Stomach (tissue), 9 donors: ENCODE data around the gene SIM2. TPM values are rescaled to one million over a fixed set of nuclear protein-coding genes. Genes with fewer than 3 reads are reported as not detected.
A peak's percentile ranks its signal among the peaks of the same experiment; 100 is the strongest.

ENCODE experiments used
- DNase-seq, 2 donors: peaks; one replicate each; pipeline versions ENCODE4 v3.0.0 to v3.0.0-alpha.2; 2013 to 2019
- H3K27ac ChIP-seq, 5 donors: fragments of 200-600 bp in 4 of 5; sonication (generic) in 4 of 5; one replicate each; pipeline ENCODE4 v1.5.1; 2013 to 2019; ENCODE audit warnings: mild to moderate bottlenecking in 1 of 5, moderate library complexity in 1 of 5
- H3K27me3 ChIP-seq, 3 donors: fragments of 200-600 bp; sonication (generic); one replicate each; pipeline ENCODE4 v1.5.1; 2017 to 2019; ENCODE audit warnings: mixed run types in 1 of 3
- H3K36me3 ChIP-seq, 4 donors: fragments of 200-600 bp; sonication (generic); 1 replicate in 3 of 4; 2 replicates in 1 of 4; pipeline ENCODE4 v1.5.1; 2016 to 2019
- H3K4me1 ChIP-seq, 4 donors: fragments of 200-600 bp; sonication (generic); one replicate each; pipeline ENCODE4 v1.5.1; 2016 to 2019
- H3K4me3 ChIP-seq, 4 donors: fragments of 200-600 bp; sonication (generic) in 3 of 4; one replicate each; pipeline ENCODE4 v1.5.1; 2016 to 2019; ENCODE audit warnings: mild to moderate bottlenecking in 1 of 4
- H3K9me3 ChIP-seq, 4 donors: fragments of 200-600 bp; sonication (generic); one replicate each; pipeline ENCODE4 v1.5.1; 2016 to 2019
- EP300 ChIP-seq: sonication (generic); formaldehyde crosslinking; IDR thresholded peaks from one replicate; pipeline ENCODE4 v1.6.1; 2017; ENCODE audit warnings: antibody characterized with exemption
- POLR2A ChIP-seq, 4 donors: fragments of 450-650 bp; IDR thresholded peaks; one replicate each; pipeline ENCODE4 v1.6.1; 2016; ENCODE audit warnings: antibody characterized with exemption in 4 of 4, control low read depth in 2 of 4, mild to moderate bottlenecking in 1 of 4, moderate library complexity in 1 of 4
- POLR2AphosphoS5 ChIP-seq, 3 donors: sonication (generic); formaldehyde crosslinking; IDR thresholded peaks; one replicate each; pipeline ENCODE4 v1.6.1; 2016; ENCODE audit warnings: antibody characterized with exemption in 3 of 3
- WGBS, 5 donors: extraction: QIAGEN DNeasy Blood & Tissue Kit in 3 of 5; methylation state at CpG; one replicate each; pipeline versions ENCODE4 v1.1.5 to v1.1.7; 2013 to 2018; 5-methylcytosine and 5-hydroxymethylcytosine counted together
- intact Hi-C: fragments of 100-400 bp; cut with DNase I; formaldehyde crosslinking; loops from one replicate; pipeline ENCODE4 v1.15.1; 2023; ENCODE audit warnings: low total_unique reads
- polyA plus RNA-seq, 3 donors: library from polyadenylated mRNA; stranded (reverse); fragments of 200-250 nt; gene quantifications; one replicate each; pipeline ENCODE4 v1.2.3, GENCODE V29; 2013
- total RNA-seq, 5 donors: library from RNA; depleted of rRNA; stranded (reverse); fragments of >200 nt; gene quantifications; one replicate each; pipeline versions ENCODE4 v1.1.0 to v1.2.3, GENCODE V29; 2014 to 2016
- TF ChIP-seq, protein P1 (sequence below), 7 experiments: fragments of 450-650 bp in 4 of 7; fragments of 200-600 bp in 3 of 7; sonication (generic) in 3 of 7; IDR thresholded peaks; one replicate each; pipeline ENCODE4 v1.5.1; 2016 to 2019; ENCODE audit warnings: antibody characterized with exemption in 7 of 7, control low read depth in 2 of 7, mild to moderate bottlenecking in 1 of 7
- donor health status: healthy with polysubstance abuse.
- donor health status: Bipolar disorder and iron deficiency.
- donor health status: healthy.

Gene SIM2
- total and polyA plus RNA-seq, 8 donors, result 3.3 to 28.3 (median 14.0) TPM; not detected in 1

DNA sequence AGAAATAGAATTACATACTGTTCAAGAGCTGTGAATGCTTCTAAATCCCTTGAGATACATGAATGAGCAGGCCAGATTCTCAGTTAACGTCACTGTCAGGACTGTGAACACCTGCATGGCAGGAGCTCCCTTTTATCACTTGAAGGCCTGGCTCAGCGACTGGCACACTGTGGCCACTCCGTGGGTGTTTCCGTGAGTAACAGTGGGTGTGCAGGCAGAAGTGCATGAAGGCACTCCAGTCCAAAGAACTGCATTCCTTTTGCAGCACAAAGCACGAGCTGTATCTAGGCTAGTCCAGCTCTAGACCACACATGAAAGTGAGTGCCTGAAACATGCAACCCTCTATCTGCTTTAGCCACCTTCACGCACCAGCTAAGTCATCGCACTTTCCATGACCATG lies 9.6 kb upstream of the SIM2 start:
- H3K27me3 ChIP-seq, result peaks cover 21 to 85% (median 36%) of the 10 kb centered on the region in 3 donors
- 46 to 69% (median 57%) methylated on average over 6 to 7 of the region's 7 CpGs for WGBS, 5 donors
- intact Hi-C loops, result no loop called here

DNA sequence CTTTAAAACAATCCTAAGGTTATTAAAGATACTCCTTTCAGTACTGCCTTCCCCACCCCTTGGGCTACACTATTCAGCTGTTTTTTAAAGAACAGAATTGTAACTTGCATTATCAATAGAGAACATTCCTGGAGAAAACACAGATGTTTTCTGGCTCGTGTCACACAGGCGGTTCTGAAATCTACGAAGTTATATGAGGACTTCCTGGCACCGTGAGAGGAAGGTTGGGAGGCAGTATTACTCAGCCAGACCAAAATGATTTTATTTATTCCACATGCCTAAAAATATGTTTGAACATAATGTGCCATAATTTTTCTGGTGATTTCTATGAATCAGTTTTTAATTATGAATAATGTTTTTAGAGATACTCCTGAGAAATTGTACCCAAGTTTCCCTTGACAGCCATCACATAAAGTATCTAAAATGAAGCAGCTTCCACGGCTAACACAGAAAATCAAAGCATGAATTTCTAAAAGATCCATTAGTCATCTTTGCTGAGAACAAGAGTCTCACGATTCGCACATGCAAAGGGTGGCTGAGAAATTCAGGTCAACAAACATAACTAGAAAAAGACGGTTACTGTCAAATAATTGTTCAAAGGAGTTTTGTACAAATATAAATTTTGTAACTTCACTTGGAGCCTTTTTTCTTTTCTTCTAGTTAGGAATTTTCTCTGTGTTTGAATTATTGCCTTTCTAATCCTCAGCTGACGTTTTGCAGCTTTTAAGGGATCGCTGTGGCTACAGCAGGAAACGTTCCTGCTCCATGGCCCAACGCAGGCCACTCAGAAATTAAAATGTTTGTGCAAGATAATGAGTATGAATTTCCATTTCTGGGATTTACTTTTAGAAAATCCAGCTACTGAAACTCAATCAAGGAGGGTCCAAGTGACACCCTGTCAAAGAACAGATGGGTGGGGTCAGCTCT lies 8.0 kb upstream of the SIM2 start:
- H3K27ac ChIP-seq, result peak overlapping the region; percentile 35 to 89 (median 45)
- 12 to 18% (median 16%) methylated on average over 12 of the region's 12 CpGs for WGBS, 5 donors
- peaks cover 7 to 43% (median 19%) of the 10 kb centered on the region in 4 donors for H3K4me1 ChIP-seq
- intact Hi-C loops, result no loop called here
- no peak for TF ChIP-seq POLR2AphosphoS5 (IDR thresholded peaks at IDR 0.05)
- TF ChIP-seq, protein P1, sequence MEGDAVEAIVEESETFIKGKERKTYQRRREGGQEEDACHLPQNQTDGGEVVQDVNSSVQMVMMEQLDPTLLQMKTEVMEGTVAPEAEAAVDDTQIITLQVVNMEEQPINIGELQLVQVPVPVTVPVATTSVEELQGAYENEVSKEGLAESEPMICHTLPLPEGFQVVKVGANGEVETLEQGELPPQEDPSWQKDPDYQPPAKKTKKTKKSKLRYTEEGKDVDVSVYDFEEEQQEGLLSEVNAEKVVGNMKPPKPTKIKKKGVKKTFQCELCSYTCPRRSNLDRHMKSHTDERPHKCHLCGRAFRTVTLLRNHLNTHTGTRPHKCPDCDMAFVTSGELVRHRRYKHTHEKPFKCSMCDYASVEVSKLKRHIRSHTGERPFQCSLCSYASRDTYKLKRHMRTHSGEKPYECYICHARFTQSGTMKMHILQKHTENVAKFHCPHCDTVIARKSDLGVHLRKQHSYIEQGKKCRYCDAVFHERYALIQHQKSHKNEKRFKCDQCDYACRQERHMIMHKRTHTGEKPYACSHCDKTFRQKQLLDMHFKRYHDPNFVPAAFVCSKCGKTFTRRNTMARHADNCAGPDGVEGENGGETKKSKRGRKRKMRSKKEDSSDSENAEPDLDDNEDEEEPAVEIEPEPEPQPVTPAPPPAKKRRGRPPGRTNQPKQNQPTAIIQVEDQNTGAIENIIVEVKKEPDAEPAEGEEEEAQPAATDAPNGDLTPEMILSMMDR (IDR thresholded peaks at IDR 0.05), result no peak
- no peak for TF ChIP-seq EP300
- TF ChIP-seq POLR2A (IDR thresholded peaks at IDR 0.05), result no peak
- H3K4me3 ChIP-seq, result peak overlapping the region in 1 of 4 donors; percentile 54
- H3K27me3 ChIP-seq, result peaks cover 21 to 89% (median 51%) of the 10 kb centered on the region in 3 donors
- DNase-seq, result peak in 1 of 2 donors; percentile 34
- H3K36me3 ChIP-seq, result no peaks in the 10 kb centered on the region
- H3K9me3 ChIP-seq, result peaks cover 0 to 4% (median 0%) of the 10 kb centered on the region in 4 donors

More for the DNA sequence above, 9.6 kb upstream of the SIM2 start:
- Histone ChIP-seq H3K36me3 (no peaks in the 10 kb centered on the region), H3K27ac (peak overlapping the region in 1 of 5 donors; percentile 89), H3K9me3 (peaks cover 0 to 4% (median 0%) of the 10 kb centered on the region in 4 donors), H3K4me1 (peaks cover 7 to 30% (median 22%) of the 10 kb centered on the region in 4 donors), H3K4me3 (no peak overlapping the region)
- TF ChIP-seq, protein P1 (IDR thresholded peaks at IDR 0.05), result no peak
- no peak for TF ChIP-seq POLR2A (IDR thresholded peaks at IDR 0.05)
- peak in 1 of 3 donors; percentile 7 for TF ChIP-seq POLR2AphosphoS5 (IDR thresholded peaks at IDR 0.05)
- TF ChIP-seq EP300, result no peak
- no peak for DNase-seq

DNA sequence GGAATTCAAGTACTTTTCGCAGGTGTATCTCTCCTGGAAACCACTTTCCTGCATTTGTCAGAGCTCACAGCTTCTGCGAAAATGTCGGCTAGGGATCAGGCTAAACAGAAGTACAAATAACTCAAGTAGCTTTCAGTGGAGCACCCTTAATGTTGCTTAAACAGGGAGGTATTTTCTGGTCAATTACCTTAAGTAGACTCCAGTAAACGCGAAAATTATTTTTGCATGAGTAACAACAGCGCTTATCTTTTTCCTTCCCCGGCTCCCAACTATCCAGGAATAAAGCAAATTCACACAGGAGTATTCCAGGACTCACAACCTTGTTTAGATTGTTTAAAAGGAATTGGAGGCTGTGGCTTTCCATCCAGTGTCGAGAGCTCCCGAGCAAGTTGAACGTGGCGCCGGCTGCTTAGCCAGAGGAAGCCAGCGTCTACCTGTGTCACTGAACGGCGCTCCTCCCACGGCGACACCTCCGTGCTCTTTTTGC lies 7.3 kb upstream of the SIM2 start:
- no peaks in the 10 kb centered on the region for H3K36me3 ChIP-seq
- TF ChIP-seq, protein P1 (IDR thresholded peaks at IDR 0.05), result no peak
- TF ChIP-seq EP300 (no peak), POLR2A (IDR thresholded peaks at IDR 0.05) (no peak), POLR2AphosphoS5 (IDR thresholded peaks at IDR 0.05) (no peak)
- DNase-seq, result peak in 1 of 2 donors; percentile 50

DNA sequence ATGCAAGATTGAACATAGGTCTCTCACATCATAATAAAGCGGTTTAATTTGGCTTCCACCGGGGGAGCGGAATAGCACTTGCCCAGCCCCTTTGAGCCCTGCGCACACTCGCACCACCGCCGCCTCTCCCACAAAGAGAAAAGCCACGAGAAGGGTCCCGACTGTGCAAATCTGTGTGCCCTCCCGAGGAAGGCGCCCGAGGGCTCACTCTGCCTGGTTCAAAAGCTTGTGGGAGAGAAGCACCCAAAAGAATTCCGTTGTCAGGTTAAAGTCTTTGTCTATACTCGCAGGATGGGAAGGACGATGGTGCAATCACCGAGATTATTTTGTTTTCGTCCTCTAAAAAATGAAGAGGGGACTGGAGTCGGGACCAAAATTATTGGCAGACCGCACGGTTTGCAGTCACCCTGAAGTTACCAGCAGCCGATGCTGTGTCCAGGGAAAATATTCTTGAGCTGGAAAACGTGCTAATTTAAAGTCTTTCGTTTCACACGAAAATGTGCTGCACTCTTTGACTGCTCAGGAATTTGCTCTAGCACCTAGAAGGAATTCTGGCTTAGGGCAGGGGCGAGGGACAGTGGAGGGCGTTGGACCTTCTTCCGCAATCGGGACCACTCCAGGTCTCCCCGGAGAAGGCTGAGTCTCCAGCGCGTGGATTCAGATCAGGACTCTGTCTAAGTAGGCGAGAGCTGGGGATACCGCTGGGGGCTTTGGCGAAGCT lies 6.6 kb upstream of the SIM2 start:
- Histone ChIP-seq H3K4me1 (peaks cover 9 to 57% (median 27%) of the 10 kb centered on the region in 4 donors), H3K36me3 (no peaks in the 10 kb centered on the region), H3K9me3 (peaks cover 0 to 4% (median 0%) of the 10 kb centered on the region in 4 donors), H3K27me3 (peaks cover 21 to 96% (median 65%) of the 10 kb centered on the region in 3 donors), H3K4me3 (peak overlapping the region; percentile 36 to 54 (median 42)), H3K27ac (peak overlapping the region; percentile 37 to 89 (median 45))
- peak in 1 of 2 donors; percentile 41 for DNase-seq
- WGBS, 5 donors, result 7 to 12% (median 10%) methylated on average over 34 of the region's 34 CpGs
- no peak for TF ChIP-seq POLR2AphosphoS5 (IDR thresholded peaks at IDR 0.05)
- TF ChIP-seq POLR2A (IDR thresholded peaks at IDR 0.05), result no peak
- no peak for TF ChIP-seq EP300
- TF ChIP-seq, protein P1 (IDR thresholded peaks at IDR 0.05), result no peak
- intact Hi-C loops, result no loop called here

More for the DNA sequence above, 7.3 kb upstream of the SIM2 start:
- WGBS, 5 donors, result 6 to 9% (median 8%) methylated on average over 18 of the region's 18 CpGs
- Histone ChIP-seq H3K9me3 (peaks cover 0 to 4% (median 0%) of the 10 kb centered on the region in 4 donors), H3K4me1 (peaks cover 7 to 50% (median 22%) of the 10 kb centered on the region in 4 donors), H3K27ac (peak overlapping the region; percentile 35 to 89 (median 45)), H3K27me3 (peaks cover 21 to 96% (median 58%) of the 10 kb centered on the region in 3 donors), H3K4me3 (peak overlapping the region; percentile 36 to 54 (median 42))
- intact Hi-C loops, result no loop called here
